Naive B cell (primary cell): ENCODE measurements around the gene RNF144A. TPM values are rescaled to one million over a fixed set of nuclear protein-coding genes. Genes with fewer than 3 reads are reported as not detected.
A peak's percentile ranks its signal among the peaks of the same experiment; 100 is the strongest.

ENCODE experiments used
- ATAC-seq, 2 donors: fragments of 150-1000 bp; cut with Tn5 transposase; 2 replicates each; pipeline ENCODE4 v1.10.0; 2021; ENCODE audit warnings: low read depth in 2 of 2, mild to moderate bottlenecking in 2 of 2, moderate library complexity in 2 of 2
- DNase-seq: peaks from one replicate; pipeline ENCODE4 v3.0.0; 2022
- H3K27ac Mint-ChIP-seq, 6 donors: one replicate each; pipeline ENCODE4 v1.8.0; 2020 to 2022; ENCODE audit warnings: mild to moderate bottlenecking in 6 of 6, mixed read lengths in 6 of 6, moderate library complexity in 5 of 6, inconsistent platforms in 2 of 6
- H3K27me3 Mint-ChIP-seq, 3 donors: one replicate each; pipeline ENCODE4 v1.8.0; 2021 to 2022; ENCODE audit warnings: mixed read lengths in 3 of 3, mild to moderate bottlenecking in 1 of 3
- H3K36me3 Mint-ChIP-seq, 2 donors: one replicate each; pipeline ENCODE4 v1.8.0; 2020 to 2022; ENCODE audit warnings: mixed read lengths in 2 of 2, inconsistent platforms in 1 of 2, mild to moderate bottlenecking in 1 of 2
- H3K4me1 Mint-ChIP-seq, 3 donors: one replicate each; pipeline ENCODE4 v1.8.0; 2020 to 2022; ENCODE audit warnings: mixed read lengths in 3 of 3, inconsistent platforms in 1 of 3, mild to moderate bottlenecking in 1 of 3, moderate library complexity in 1 of 3
- H3K4me3 Mint-ChIP-seq, 8 donors: one replicate each; pipeline ENCODE4 v1.8.0; 2020 to 2022; ENCODE audit warnings: mild to moderate bottlenecking in 8 of 8, mixed read lengths in 8 of 8, moderate library complexity in 8 of 8, inconsistent platforms in 2 of 8
- H3K9me3 Mint-ChIP-seq, 7 donors: one replicate each; pipeline ENCODE4 v1.8.0; 2020 to 2022; ENCODE audit warnings: mixed read lengths in 7 of 7, mild to moderate bottlenecking in 5 of 7, inconsistent platforms in 2 of 7, moderate library complexity in 1 of 7
- polyA plus RNA-seq, 6 donors: library from polyadenylated mRNA; unstranded; fragments of 300-500 nt; fragmentation: Illumina TruSeq; gene quantifications; one replicate each; pipeline ENCODE4 v1.2.3, GENCODE V29; 2021; ENCODE audit warnings: low read depth in 6 of 6

Gene RNF144A
- polyA plus RNA-seq, result under 1 TPM in 5 of 6 donors, not detected in 1; 0.04 to 0.92 (median 0.16) TPM

GRCh38 chr2:6917071-6917760 is at the start of gene RNF144A:
Gene RNF144A, plus strand, starts transcription at chr2:6917412. Its CDS starts 79,515 bp downstream, at chr2:6996927.
- DNase-seq (peak; percentile 67), ATAC-seq (peak; percentile 91 to 93)
- Mint-ChIP-seq H3K4me3 (peak within 1 kb of the TSS; percentile 68 to 90 (median 74)), H3K27me3 (peaks cover 15 to 27% (median 15%) of the 10 kb centered on the region in 3 donors), H3K9me3 (peaks cover 0 to 4% (median 0%) of the 10 kb centered on the region in 7 donors), H3K4me1 (peaks cover 0 to 15% (median 9%) of the 10 kb centered on the region in 3 donors), H3K27ac (no peak within 1 kb of the TSS), H3K36me3 (no peaks in the 10 kb centered on the region)

- H3K27ac Mint-ChIP-seq, result peak overlapping the region in 3 of 6 donors; percentile 5 to 67 (median 30)
- ATAC-seq (peak; percentile 27 to 44), DNase-seq (no peak)
- H3K27me3 Mint-ChIP-seq, result no peaks in the 10 kb centered on the region
- H3K9me3 Mint-ChIP-seq, result peaks cover 0 to 4% (median 0%) of the 10 kb centered on the region in 7 donors
- H3K4me1 Mint-ChIP-seq, result peaks cover 11 to 18% (median 15%) of the 10 kb centered on the region in 3 donors
- H3K36me3 Mint-ChIP-seq, result no peaks in the 10 kb centered on the region
- no peak overlapping the region for H3K4me3 Mint-ChIP-seq
These were observed 44.8 kb upstream of the RNF144A start for GRCh38 chr2:6872394-6872793.

- peaks cover 0 to 4% (median 0%) of the 10 kb centered on the region in 3 donors for H3K27me3 Mint-ChIP-seq
- peaks cover 0 to 4% (median 0%) of the 10 kb centered on the region in 7 donors for H3K9me3 Mint-ChIP-seq
- peaks cover 19 to 31% (median 26%) of the 10 kb centered on the region in 3 donors for H3K4me1 Mint-ChIP-seq
- no peak overlapping the region for H3K27ac Mint-ChIP-seq
- ATAC-seq (no peak), DNase-seq (no peak)
- no peak overlapping the region for H3K4me3 Mint-ChIP-seq
- no peaks in the 10 kb centered on the region for H3K36me3 Mint-ChIP-seq
These were observed 43.2 kb upstream of the RNF144A start for GRCh38 chr2:6874032-6874431.

- DNase-seq (no peak), ATAC-seq (no peak)
- no peaks in the 10 kb centered on the region for H3K36me3 Mint-ChIP-seq
- peaks cover 0 to 4% (median 0%) of the 10 kb centered on the region in 7 donors for H3K9me3 Mint-ChIP-seq
- no peak overlapping the region for H3K27ac Mint-ChIP-seq
- H3K4me3 Mint-ChIP-seq, result peak overlapping the region in 1 of 8 donors; percentile 12
- H3K27me3 Mint-ChIP-seq, result peaks cover 6 to 12% (median 10%) of the 10 kb centered on the region in 3 donors
- peaks cover 22 to 34% (median 32%) of the 10 kb centered on the region in 3 donors for H3K4me1 Mint-ChIP-seq
These were observed 40.9 kb upstream of the RNF144A start for GRCh38 chr2:6876309-6876708.

- DNase-seq, result peak; percentile 19
- Mint-ChIP-seq H3K27ac (peak within 1 kb of the TSS in 3 of 6 donors; percentile 29 to 70 (median 69)), H3K4me3 (peak within 1 kb of the TSS; percentile 76 to 93 (median 88)), H3K9me3 (peaks cover 0 to 4% (median 0%) of the 10 kb centered on the region in 7 donors), H3K27me3 (peaks cover 10 to 22% (median 10%) of the 10 kb centered on the region in 3 donors), H3K4me1 (peaks cover 18 to 29% (median 26%) of the 10 kb centered on the region in 3 donors), H3K36me3 (no peaks in the 10 kb centered on the region)
- peak; percentile 68 to 79 for ATAC-seq
These were observed 39.6 kb upstream of the RNF144A start, which contains the start of gene RSAD2 for GRCh38 chr2:6877402-6878304. Gene RSAD2, plus strand, starts transcription at chr2:6877777. Its CDS starts 24 bp downstream, at chr2:6877801.

- DNase-seq, result no peak
- ATAC-seq, result no peak
- H3K4me3 Mint-ChIP-seq, result peak overlapping the region in 4 of 8 donors; percentile 36 to 93 (median 61)
- peaks cover 0 to 4% (median 0%) of the 10 kb centered on the region in 7 donors for H3K9me3 Mint-ChIP-seq
- peaks cover 10 to 24% (median 10%) of the 10 kb centered on the region in 3 donors for H3K27me3 Mint-ChIP-seq
- H3K36me3 Mint-ChIP-seq, result no peaks in the 10 kb centered on the region
- peaks cover 14 to 25% (median 21%) of the 10 kb centered on the region in 3 donors for H3K4me1 Mint-ChIP-seq
- peak overlapping the region in 1 of 6 donors; percentile 35 for H3K27ac Mint-ChIP-seq
These were observed 38.7 kb upstream of the RNF144A start for GRCh38 chr2:6878549-6878948.

- H3K4me3 Mint-ChIP-seq, result peak overlapping the region in 3 of 8 donors; percentile 18 to 70 (median 36)
- ATAC-seq (no peak), DNase-seq (no peak)
- H3K27me3 Mint-ChIP-seq, result peaks cover 10 to 28% (median 10%) of the 10 kb centered on the region in 3 donors
- H3K4me1 Mint-ChIP-seq, result peaks cover 14 to 25% (median 21%) of the 10 kb centered on the region in 3 donors
- no peaks in the 10 kb centered on the region for H3K36me3 Mint-ChIP-seq
- H3K27ac Mint-ChIP-seq, result peak overlapping the region in 1 of 6 donors; percentile 27
- peaks cover 0 to 2% (median 0%) of the 10 kb centered on the region in 7 donors for H3K9me3 Mint-ChIP-seq
These were observed 38.2 kb upstream of the RNF144A start for GRCh38 chr2:6879011-6879410.

- DNase-seq (no peak), ATAC-seq (no peak)
- Mint-ChIP-seq H3K27ac (no peak overlapping the region), H3K9me3 (no peaks in the 10 kb centered on the region), H3K36me3 (no peaks in the 10 kb centered on the region), H3K4me1 (peaks cover 14 to 25% (median 21%) of the 10 kb centered on the region in 3 donors), H3K4me3 (peak overlapping the region in 1 of 8 donors; percentile 39), H3K27me3 (peaks cover 10 to 32% (median 10%) of the 10 kb centered on the region in 3 donors)
These were observed 36.9 kb upstream of the RNF144A start for GRCh38 chr2:6880200-6880733.

- H3K27me3 Mint-ChIP-seq, result peaks cover 10 to 32% (median 10%) of the 10 kb centered on the region in 3 donors
- H3K36me3 Mint-ChIP-seq, result no peaks in the 10 kb centered on the region
- H3K27ac Mint-ChIP-seq, result no peak overlapping the region
These were observed 36.2 kb upstream of the RNF144A start for GRCh38 chr2:6881046-6881445.

GRCh38 chr2:6881516-6881915 is 35.7 kb upstream of the RNF144A start:
- no peak for ATAC-seq
- DNase-seq, result no peak
- H3K4me3 Mint-ChIP-seq, result no peak overlapping the region
- H3K27me3 Mint-ChIP-seq, result peaks cover 10 to 32% (median 10%) of the 10 kb centered on the region in 3 donors
- no peaks in the 10 kb centered on the region for H3K9me3 Mint-ChIP-seq
- no peak overlapping the region for H3K27ac Mint-ChIP-seq
- H3K4me1 Mint-ChIP-seq, result peaks cover 14 to 25% (median 21%) of the 10 kb centered on the region in 3 donors
- H3K36me3 Mint-ChIP-seq, result no peaks in the 10 kb centered on the region

More at GRCh38 chr2:6881046-6881445, 36.2 kb upstream of the RNF144A start:
- Mint-ChIP-seq H3K4me1 (peaks cover 14 to 25% (median 21%) of the 10 kb centered on the region in 3 donors), H3K4me3 (no peak overlapping the region), H3K9me3 (no peaks in the 10 kb centered on the region)
- DNase-seq, result no peak
- no peak for ATAC-seq

GRCh38 chr2:6883448-6884122 is 33.6 kb upstream of the RNF144A start:
- Mint-ChIP-seq H3K27me3 (peaks cover 10 to 32% (median 10%) of the 10 kb centered on the region in 3 donors), H3K9me3 (no peaks in the 10 kb centered on the region), H3K4me3 (no peak overlapping the region), H3K36me3 (no peaks in the 10 kb centered on the region), H3K27ac (no peak overlapping the region), H3K4me1 (peaks cover 3 to 11% (median 6%) of the 10 kb centered on the region in 3 donors)
- no peak for DNase-seq
- ATAC-seq, result no peak

- DNase-seq (no peak), ATAC-seq (no peak)
- Mint-ChIP-seq H3K27me3 (peaks cover under 1 to 20% (median 10%) of the 10 kb centered on the region in 3 donors), H3K9me3 (no peaks in the 10 kb centered on the region), H3K27ac (no peak overlapping the region), H3K4me3 (no peak overlapping the region), H3K4me1 (no peaks in the 10 kb centered on the region), H3K36me3 (no peaks in the 10 kb centered on the region)
These were observed 31.7 kb upstream of the RNF144A start for GRCh38 chr2:6885551-6885950.
